Inferior parietal cortex (tissue), 1 donor: ENCODE data around the gene TLR3.

ENCODE experiments used
- DNase-seq: peaks from one replicate; pipeline ENCODE4 v3.0.0-alpha.2; 2016; ENCODE audit errors: extremely low spot score

The TLR3 gene

GRCh38 chr4:186104890-186105646 lies 36.1 kb downstream of the TLR3 start:
- no peak for DNase-seq

- peak; percentile 13 for DNase-seq
These were observed 36.8 kb downstream of the TLR3 start for GRCh38 chr4:186105647-186106321.

GRCh38 chr4:186107947-186108346 lies 39.0 kb downstream of the TLR3 start:
- no peak for DNase-seq

- no peak for DNase-seq
These were observed 39.4 kb downstream of the TLR3 start for GRCh38 chr4:186108391-186108790.

- no peak for DNase-seq
These were observed 40.3 kb downstream of the TLR3 start for GRCh38 chr4:186109245-186109644.

GRCh38 chr4:186116697-186117096 lies 47.7 kb downstream of the TLR3 start:
- DNase-seq: no peak

- DNase-seq: no peak
These were observed 49.6 kb downstream of the TLR3 start for GRCh38 chr4:186118582-186118981.

- DNase-seq: no peak
These were observed 52.1 kb downstream of the TLR3 start for GRCh38 chr4:186121057-186121456.

- no peak for DNase-seq
These were observed 59.9 kb downstream of the TLR3 start for GRCh38 chr4:186128842-186129241.

GRCh38 chr4:186131935-186132334 lies 63.0 kb downstream of the TLR3 start:
- no peak for DNase-seq

GRCh38 chr4:186132577-186133242 lies 63.8 kb downstream of the TLR3 start:
- DNase-seq: no peak

- DNase-seq: no peak
These were observed 65.3 kb downstream of the TLR3 start for GRCh38 chr4:186134257-186134656.

GRCh38 chr4:186134861-186135260 lies 65.9 kb downstream of the TLR3 start:
- DNase-seq: no peak

- peak; percentile 52 for DNase-seq
These were observed 68.3 kb downstream of the TLR3 start for GRCh38 chr4:186137196-186137794.
